ENCODE results near the gene ZCCHC13. TPM values are rescaled to one million over a fixed set of nuclear protein-coding genes. Genes with fewer than 3 reads are reported as not detected.

The ZCCHC13 gene
- total and polyA plus RNA-seq, 7 donors: not detected

DNA sequence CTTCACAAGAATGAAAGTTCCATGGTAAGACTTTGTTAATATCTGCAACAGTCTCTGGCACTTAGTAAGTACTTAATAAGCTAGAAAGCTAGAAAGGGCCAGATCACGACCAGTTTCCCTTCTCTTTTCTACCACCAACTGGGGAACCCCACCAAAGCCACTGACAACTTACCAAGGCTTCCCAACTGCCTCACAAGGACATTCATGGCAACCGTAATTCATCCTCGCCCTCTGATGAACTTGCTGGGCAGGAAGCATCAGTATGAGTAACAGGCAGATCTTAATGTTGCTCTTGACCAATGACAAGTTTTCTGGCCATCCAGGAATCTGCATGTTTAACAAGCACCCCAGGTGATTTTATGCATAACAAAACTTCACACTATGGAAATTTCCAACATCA lies 23.2 kb upstream of the ZCCHC13 start:
- H3K4me3 ChIP-seq: no peak overlapping the region
- no peaks in the 10 kb centered on the region for H3K9me3 ChIP-seq
- WGBS, 2 donors: 76 to 89% methylated on average over 3 of the region's 3 CpGs
- intact Hi-C loops (cut with DNase I): no loop called here
- DNase-seq: no peak
- TF ChIP-seq CTCF (IDR thresholded peaks at IDR 0.05): no peak
- TF ChIP-seq POLR2AphosphoS5 (IDR thresholded peaks at IDR 0.05): no peak
- TF ChIP-seq POLR2A (IDR thresholded peaks at IDR 0.05): no peak
- TF ChIP-seq EP300 (IDR thresholded peaks at IDR 0.05): no peak
- no peak overlapping the region for H3K27ac ChIP-seq
- H3K27me3 ChIP-seq: no peaks in the 10 kb centered on the region
- peaks cover 11 to 53% (median 22%) of the 10 kb centered on the region in 4 donors for H3K36me3 ChIP-seq
- peaks cover 0 to 35% (median 26%) of the 10 kb centered on the region in 4 donors for H3K4me1 ChIP-seq

DNA sequence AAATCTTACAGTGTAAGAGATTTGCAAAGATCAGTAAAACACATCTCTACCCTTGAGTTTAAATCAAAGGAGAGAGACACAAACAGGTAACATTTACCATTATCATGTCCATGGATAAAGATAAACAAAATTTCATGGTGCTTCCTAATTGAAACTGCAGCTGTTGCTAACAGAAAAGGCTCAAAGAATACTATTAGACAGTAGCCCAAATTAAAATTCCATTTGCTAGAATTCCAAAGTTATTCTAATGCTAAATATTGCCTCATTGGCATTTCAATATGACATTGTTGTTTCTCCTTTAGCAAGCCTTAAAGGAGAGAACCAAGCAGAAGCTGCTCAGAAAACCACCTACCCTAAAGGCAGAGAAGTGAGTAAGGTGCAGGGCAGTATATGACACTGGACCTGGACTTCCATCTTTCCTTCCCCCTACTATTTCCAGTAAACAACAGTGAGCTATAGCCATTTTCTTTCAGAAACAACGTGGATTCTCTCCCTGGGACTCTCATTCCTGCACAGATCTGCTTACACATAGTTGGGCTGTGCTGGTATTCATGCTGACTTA lies 19.5 kb upstream of the ZCCHC13 start:
- peak overlapping the region in 2 of 4 donors; percentile 3 to 12 for H3K27ac ChIP-seq
- intact Hi-C loops (cut with DNase I): no loop called here
- TF ChIP-seq CTCF (IDR thresholded peaks at IDR 0.05) (no peak), POLR2AphosphoS5 (IDR thresholded peaks at IDR 0.05) (no peak), EP300 (IDR thresholded peaks at IDR 0.05) (no peak), POLR2A (IDR thresholded peaks at IDR 0.05) (no peak)

DNA sequence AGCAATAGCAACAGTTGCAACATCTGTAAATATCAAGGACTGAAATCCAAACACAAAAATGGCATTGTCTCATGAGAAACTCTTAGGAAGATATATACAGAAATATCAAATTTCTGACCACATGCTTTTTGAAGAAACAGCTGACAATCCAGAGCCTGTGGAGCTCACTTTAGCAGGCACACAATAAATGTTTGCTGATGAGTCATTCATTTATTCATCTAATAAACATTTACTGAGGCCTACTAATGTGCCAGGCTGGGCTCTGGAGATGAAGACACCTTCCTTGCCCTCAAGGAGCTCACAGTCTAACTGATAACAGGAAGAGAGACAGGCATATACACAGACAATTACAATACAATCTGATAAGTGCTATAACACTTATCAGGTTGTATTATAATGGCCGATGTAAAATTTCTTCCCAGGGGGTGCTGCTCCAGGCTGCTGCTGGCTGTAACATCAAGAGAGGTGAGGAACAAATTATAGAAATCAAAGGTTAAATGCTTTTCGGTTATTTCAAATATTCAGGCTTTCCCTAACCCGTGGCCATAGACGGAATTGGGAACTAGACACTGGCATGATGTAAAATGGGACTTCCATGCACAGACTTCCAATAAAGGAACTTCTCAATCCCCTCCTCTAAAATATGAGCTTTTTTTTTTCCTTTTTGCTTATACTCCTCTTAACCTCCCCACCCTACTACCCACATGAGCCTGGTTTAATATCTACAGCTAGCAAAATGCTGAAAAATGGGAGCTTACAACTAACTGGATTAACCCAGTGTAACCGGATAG lies 16.8 kb upstream of the ZCCHC13 start:
- peaks cover 0 to 55% (median 32%) of the 10 kb centered on the region in 4 donors for H3K4me1 ChIP-seq
- WGBS, 2 donors: 84 to 90% methylated on average over 5 of the region's 5 CpGs

More for the DNA sequence above, 19.5 kb upstream of the ZCCHC13 start:
- Histone ChIP-seq H3K4me1 (peaks cover 0 to 55% (median 32%) of the 10 kb centered on the region in 4 donors), H3K27me3 (no peaks in the 10 kb centered on the region), H3K36me3 (peaks cover 11 to 26% (median 16%) of the 10 kb centered on the region in 4 donors), H3K9me3 (no peaks in the 10 kb centered on the region), H3K4me3 (no peak overlapping the region)
- no peak for DNase-seq
- WGBS, 2 donors: 33 to 54% methylated on average over 1 of the region's 1 CpG

GRCh38 chrX:74291577-74291963 lies 12.4 kb upstream of the ZCCHC13 start:
- Histone ChIP-seq H3K27me3 (no peaks in the 10 kb centered on the region), H3K4me3 (peak overlapping the region; percentile 48 to 64 (median 58)), H3K4me1 (peaks cover 0 to 14% (median 3%) of the 10 kb centered on the region in 4 donors), H3K27ac (peak overlapping the region; percentile 87 to 93 (median 88)), H3K9me3 (no peaks in the 10 kb centered on the region), H3K36me3 (no peaks in the 10 kb centered on the region)
- intact Hi-C loops (cut with DNase I): loop anchor here (5.0 kb wide), 1 partner anchor 131 kb away; the partner anchor contains the start of gene SLC16A2
- TF ChIP-seq POLR2AphosphoS5 (IDR thresholded peaks at IDR 0.05) (no peak), CTCF (IDR thresholded peaks at IDR 0.05) (no peak)
- no peak for DNase-seq
- WGBS, 2 donors: 0% methylated on average over 6 of the region's 6 CpGs

More for the DNA sequence above, 16.8 kb upstream of the ZCCHC13 start:
- no peaks in the 10 kb centered on the region for H3K9me3 ChIP-seq
- intact Hi-C loops (cut with DNase I): no loop called here
- H3K36me3 ChIP-seq: peaks cover 0 to 3% (median 0%) of the 10 kb centered on the region in 4 donors
- H3K4me3 ChIP-seq: no peak overlapping the region
- TF ChIP-seq CTCF (IDR thresholded peaks at IDR 0.05) (no peak), POLR2A (IDR thresholded peaks at IDR 0.05) (no peak), POLR2AphosphoS5 (IDR thresholded peaks at IDR 0.05) (no peak), EP300 (IDR thresholded peaks at IDR 0.05) (no peak)
- no peak for DNase-seq
- H3K27me3 ChIP-seq: no peaks in the 10 kb centered on the region
- no peak overlapping the region for H3K27ac ChIP-seq
